Activated CD4-positive, CD25-positive, alpha-beta regulatory T cell treated with anti-CD3 and anti-CD28 coated beads, Interleukin-2, amount 50 U/mL, for 72 hours (primary cell): ENCODE data around the gene IFITM1.
A peak's percentile ranks its signal among the peaks of the same experiment; 100 is the strongest.
"Not testable (repeated sequence)": the region's sequence is repeated elsewhere in the genome, so short reads cannot be mapped to it uniquely, and the experiment has no call there.

Source experiments
- DNase-seq: peaks from one replicate; pipeline ENCODE4 v3.0.0; 2021

Gene IFITM1

DNA sequence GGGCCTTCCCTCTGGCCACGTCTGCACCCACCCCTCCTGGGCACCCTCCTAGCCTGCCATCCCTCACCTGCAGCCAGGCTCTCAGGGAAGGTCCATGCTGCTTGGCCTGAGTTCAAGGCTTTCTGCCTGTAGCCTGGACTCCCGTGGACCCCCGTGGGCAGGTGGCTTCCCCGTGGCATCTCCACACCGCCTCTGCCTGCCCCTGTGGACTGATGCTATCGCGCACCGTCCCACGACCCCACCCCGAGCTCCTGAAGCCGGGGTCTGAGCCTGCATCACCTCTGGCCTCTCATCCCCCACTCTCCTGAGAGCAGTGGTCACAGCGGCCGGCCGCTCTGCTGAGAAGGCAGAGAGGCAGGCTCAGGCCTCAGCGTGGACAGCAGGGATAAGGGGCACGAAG, 19.1 kb upstream of the IFITM1 start:
- no peak for DNase-seq

DNA sequence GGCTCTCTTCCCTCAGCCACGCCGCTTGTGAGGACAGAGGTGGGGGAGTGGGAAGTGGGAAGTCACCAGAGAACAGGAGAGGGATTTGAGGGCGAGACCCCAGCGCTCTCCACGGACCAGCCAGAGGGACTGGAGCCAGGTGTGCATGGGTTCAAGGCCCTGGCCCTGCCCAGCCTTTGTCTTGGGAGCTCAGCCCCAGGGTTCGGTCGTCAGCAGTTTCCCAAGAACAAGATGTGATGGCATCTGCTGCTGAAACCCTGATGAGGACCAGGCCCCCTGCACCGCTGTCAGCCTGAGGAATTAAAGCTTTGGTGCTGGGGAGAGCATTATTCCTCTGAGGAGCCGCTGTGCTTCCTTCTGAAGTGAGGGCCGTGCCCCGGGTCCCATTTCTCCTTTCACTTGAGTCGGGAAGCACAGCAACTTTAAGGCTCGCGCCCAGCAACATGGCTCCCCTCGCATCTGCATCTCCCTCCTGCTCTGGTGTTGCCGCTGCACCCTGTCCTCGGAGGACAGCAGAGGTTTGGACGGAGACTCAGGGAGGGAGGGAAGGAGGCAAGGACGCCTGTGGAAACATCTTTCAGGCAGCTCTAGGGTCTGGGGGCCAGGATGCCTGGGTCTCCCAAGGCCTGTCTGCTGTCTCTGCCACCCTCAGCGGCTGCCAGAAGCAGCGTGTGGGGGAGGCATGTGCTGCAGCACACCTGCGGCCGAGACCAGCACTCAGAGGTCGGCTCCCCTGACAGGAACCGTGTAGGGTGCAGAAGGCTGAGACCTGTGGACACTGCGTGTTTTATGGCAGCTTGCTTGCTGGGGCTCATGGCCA, 18.3 kb upstream of the IFITM1 start:
- no peak for DNase-seq

DNA sequence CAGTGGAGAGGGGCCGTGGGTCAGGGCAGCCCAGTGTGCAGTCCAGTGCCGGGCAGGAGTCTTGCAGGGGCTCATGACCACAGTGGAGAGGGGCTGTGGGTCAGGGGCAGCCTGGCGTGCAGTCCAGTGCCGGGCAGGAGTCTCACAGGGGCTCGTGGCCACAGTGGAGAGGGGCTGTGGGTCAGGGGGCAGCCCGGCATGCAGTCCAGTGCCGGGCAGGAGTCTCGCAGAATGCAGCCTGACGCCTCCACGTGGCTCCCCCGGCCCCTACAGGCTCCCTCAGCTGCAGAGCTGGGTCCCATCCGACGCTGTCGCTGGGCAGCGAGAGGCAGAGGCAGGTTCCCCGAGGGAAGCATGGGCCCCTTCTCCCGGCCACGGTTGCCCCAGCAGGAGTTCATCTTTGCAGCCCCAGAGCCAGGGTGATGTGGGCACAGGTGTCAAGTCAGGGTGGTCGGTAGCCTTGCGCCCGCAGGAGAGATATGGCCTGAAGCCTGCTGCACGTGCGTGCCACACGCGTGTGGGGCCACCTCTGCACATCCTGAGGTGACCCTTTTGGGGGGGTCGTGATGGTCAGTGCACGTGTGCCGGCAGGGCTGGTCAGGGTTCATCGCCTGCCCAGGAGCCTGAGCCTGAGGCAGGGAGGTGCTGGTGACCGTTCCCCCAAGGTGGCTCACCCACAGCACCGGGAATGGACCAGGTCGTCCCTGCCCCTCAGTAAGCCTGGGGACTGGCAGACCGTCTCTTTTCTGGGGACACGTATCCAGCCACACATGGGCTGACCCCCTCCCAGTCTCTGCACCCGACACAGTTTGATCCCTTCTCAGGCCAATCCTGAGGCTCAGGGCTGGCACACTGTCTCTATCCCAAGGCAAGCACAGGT, 17.4 kb upstream of the IFITM1 start:
- DNase-seq: no peak

DNA sequence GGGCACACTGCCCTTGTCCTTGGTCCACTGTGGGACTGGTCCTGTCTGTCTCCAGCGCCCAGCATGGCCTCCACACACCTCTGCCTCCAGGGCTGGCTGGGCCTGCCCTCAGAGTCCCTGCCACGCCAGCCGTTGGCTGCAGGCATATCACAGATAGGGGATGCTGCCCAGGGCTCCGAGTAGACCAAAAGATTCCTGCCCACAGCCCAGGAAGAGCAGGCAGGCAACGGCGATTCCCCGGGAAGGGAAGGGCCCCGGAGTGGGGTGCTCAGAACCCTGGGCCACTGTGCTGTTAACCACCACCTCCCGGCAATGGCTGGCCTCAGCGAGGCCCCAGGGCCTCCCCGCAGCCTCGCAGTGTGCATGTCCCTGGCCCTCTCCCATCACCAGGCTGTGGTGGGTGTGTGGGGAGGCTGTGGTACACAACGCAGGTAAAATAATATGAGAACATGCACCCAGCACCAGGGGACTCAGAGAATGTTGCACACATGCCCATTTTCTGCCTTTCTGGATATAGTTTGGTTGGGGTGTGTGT, 16.7 kb upstream of the IFITM1 start:
- DNase-seq: peak; percentile 33

DNA sequence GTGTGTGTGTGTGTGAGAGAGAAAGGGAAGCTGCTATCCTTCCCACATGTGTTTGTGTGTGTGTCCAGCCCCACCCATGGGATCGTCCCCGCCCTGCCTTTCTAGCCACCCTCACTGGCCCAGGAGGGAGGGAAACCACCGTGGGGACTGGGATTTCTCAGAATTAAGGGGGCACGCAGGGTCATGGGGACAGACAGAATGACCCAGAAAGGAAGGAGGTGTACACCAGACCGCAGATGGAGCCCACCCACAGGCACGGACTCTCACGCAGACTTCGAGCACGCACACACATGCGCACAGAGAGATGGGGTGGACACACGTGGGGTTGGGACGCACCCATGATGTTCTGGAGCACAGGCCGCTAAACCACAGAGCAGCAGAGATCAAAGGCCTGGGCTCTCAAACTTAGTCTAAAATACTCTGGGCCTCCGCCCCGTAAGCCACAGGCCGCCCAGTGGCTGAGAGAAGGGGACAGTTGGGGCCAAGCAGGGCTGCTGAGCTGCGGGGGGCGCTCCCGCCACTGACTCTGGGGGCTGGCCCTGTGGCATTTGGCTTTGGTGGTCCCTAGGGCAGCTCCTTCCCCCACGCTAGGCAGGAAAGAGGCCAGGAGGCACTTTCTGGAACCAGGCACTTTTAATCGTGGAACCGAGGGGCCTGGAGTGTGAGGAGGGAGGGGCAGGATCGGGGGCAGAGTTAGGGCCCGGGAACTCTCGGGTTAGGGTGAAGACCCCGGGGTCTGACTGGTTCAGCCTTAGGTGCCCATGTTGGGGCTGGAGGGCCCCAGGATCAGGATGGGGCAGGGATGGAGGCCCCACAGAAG, 16.0 kb upstream of the IFITM1 start:
- peak; percentile 56 for DNase-seq

DNA sequence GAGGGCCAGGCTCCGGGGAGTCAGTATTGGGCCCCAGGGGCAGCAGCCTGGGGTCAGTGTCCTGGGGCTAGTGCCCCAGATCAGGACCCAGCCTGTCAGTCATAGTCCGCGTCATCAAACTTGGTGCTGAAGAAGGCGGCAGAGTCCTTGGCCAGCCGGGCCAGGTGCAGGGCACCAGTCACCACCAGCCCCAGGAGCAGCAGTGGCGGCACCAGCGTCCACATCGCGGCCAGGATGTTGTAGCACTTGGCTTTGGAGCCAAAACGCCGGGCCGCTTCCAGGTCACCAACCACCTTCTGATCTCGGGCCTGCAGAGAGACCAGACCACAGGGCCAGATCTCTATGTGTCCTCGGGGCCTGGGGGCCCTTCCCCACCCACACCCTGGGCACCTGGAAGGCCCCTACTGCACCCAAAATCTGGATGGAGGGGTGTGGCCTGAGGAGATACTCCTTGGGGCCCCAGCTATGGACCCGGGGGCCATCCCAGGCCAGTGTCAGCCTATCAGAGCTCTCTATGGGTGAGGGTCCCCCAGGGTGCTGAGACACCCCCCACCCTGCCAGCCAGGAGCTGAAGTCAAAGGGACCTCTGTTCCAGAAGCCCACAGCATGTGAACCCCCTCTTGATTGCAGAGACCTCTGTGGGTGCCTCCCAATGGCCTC, 15.3 kb upstream of the IFITM1 start:
- DNase-seq: peak; percentile 32

DNA sequence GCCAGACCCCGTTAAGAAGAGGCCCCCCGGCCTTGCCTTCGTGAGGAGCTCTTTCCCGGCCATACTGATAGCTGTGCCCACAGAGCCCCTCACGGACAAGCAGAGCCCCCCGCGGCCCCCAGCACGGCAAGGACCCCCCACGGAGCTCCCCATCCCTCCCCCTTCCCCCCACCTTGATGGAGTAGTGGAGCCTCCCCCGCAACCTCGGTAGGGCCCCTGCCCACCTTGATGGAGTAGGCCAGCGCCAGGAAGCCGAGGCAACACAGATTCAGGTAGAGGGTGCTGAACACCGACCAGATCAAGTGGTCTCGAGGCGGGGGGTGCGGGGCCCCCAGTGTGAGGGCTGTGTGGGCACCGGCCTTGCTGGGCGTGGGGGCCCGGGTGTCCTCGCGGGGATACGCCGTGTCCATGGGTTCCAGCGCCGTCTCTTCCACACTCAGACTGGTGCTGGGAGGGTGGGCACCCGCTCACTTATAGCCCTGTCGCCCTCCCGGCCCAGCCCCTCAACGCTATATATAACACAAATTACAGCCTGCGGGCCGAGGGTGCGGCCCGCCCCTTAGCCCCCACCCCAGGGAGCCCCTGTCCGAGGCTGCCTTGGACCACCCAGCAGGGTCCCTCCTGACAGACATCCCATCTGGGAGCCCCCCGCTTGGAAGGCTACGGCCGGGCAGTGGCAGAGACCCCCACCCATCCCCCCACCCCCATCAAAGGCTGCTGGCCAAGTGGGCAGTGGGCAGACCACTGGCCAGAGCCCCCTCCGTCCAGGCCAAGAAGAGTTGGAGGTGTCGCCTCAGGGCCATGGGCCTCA, 14.6 kb upstream of the IFITM1 start, which contains the start of gene IFITM5:
TSS of gene IFITM5 (minus strand) at position 446 of the 811 bp plus-strand sequence. CDS start at position 410, 36 bp downstream.
- DNase-seq: no peak

DNA sequence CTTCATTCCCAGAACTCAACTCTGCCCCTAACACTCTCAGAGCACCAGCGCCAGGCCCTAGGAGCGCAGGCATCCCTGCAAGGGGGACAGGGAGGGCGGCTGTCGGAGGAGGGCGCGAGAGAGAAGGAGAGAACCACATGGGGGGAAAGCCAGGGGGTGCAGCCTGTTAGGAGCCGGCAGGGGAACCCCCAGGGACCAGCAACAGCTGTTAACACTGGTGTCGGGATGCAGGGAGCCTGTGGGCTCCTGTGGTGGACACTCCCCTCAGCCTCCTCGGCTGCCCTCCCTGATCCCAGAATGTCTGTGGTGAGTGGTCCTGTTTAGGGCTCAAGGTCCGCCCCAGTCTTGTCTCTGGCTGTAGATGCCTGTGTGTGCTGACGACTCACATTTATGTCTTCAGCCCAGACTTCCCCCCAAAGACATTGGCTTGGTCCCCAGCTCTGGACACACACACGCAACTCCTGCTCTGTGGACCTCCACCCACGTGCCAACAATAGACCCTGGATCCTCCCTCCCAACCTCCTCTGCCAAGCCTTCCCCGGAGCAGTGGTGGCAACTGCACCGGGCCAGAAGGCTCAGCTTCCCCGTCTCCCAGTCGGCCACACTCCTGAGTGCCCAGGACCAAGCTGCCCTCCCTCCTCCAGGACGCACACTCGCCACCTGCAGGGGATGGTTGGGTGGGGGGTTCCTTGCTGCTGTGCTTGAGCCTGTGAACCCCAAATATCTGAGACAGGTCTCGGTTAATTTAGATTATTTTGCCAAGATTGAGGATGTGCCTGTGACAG, 13.7 kb upstream of the IFITM1 start:
- DNase-seq: no peak

DNA sequence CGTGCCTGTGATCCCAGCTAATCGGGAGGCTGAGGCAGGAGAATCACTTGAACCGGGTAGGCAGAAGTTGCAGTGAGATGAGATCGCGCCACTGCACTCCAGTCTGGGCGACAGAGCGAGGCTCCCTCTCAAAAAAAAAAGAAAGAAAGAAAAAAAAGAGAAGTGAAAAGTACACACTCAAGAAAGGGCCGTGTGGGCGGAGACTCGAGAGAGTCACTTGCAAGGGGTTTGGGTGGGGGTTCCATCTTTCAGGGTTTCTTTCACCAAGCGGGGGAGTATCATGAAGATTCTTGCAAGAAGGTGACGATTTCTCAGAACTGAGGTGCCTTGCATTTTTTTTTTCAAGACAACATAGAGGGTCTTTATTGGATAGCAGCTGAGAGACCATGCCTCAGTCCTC, 10.5 kb upstream of the IFITM1 start:
- DNase-seq: no peak

DNA sequence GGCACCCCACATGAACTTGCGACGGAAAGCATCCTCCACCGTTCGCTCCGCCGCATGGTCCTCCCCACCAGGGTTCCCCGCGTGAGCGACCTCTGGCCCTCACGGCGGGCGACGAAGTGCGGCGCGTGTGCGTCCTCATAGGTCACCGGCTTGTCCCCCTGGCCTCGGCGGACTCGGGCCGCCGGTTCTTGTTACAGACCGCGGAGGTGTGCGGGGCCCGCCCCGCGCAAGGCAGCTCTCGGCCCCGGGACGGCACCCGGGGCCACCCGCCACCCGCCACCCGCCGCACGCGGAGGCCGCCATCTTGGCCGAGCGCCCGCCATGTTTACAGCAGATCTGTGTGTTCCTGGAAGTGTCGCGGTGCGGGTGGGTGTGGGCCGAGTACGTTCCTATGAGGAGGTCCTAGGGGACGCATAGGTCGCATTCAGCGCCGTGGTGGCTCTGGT, 9.8 kb upstream of the IFITM1 start:
- DNase-seq: no peak

DNA sequence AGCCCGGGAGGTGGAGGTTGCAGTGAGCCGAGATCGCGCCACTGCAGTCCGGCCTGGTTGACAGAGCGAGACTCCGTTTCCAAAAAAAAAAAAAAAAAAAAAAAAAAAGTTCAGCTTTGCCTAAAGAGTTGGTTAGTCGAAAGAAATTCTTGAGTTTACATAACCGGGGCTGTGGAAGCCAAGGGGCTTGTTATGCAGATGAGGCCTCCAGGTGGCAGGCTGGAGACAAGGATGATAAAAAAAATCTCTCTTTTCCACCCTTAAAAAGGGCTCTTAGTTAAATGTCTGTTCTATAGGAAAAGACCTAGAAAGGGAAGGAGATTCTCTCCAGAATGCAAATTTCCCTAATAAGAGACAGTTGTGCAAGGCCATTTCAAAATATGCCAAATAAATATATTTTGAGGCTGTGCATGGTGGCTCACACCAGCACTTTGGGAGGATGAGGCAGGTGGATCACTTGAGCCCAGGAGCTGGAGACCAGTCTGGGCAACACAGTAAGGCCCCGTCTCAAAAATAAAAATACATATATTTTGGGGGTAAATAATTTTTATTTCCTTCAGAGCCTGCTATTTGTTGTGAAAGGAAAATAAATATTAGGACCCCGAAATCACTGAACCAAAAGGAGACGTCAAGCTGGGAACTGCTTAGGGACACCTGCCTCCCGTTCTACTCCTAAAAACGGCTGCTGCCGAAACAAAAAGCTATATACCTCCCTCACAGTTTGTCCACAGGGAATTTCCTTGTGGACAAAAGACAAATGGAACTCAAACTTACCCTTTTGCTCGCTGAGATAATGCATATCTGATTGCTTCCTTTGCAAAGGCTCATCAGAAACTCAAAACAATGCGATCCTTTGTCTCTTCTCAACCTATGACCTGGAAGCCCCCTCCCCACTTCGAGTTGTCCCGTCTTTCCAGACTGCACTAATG, 8.7 kb upstream of the IFITM1 start:
- no peak for DNase-seq

DNA sequence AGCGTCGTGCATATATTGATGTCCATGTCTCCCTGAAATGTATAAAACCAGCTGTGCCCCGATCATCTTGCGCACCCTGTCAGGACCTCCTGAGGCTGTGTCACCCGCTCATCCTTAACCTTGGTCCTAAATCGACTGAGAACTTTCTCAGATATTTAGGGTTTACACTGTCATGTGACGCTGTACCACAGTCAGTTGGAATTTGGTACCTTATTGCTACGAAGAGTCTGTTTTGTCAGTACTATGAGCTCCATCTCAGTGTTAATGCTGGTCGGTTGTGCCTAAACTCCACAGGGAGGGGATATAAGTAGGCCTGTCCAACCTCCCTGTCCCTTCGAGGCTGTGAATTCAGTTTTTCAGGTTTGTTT, 8.0 kb upstream of the IFITM1 start:
- DNase-seq: no peak

DNA sequence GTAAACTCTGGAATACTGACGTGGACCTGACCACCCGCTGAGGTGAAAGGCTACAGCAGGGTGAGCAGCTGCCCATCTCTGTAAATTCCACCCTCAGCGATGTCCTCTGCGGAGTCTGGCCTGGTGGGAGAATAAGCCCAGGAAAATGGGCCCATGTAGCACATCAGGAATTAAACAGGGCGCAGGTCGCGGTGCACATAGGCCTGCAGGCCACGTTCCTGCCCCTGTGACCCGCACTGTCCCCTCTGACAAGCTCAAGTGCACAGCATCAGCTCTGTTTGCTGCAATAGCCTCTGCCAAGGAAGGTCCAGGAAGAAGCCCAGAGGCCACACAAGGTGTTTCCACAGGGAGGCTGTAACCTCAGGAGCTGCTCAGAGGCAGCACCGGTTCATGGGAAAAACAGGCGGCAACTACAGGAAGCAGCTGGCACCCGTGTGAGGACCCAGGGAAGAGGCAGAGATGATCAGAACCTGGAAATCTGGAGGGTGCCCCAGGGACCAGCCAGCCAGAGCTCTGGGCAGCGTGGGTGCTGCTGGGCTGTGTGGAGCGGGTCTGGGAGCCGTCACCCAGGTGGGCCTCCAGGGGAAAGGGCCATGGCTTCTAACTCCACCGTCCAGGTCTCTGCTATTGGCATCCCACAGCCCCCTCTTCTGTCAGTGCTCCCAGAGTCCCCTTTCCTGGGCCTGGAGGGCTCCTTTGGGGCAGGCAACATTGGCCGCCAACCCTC, 7.0 kb upstream of the IFITM1 start:
- DNase-seq: no peak

DNA sequence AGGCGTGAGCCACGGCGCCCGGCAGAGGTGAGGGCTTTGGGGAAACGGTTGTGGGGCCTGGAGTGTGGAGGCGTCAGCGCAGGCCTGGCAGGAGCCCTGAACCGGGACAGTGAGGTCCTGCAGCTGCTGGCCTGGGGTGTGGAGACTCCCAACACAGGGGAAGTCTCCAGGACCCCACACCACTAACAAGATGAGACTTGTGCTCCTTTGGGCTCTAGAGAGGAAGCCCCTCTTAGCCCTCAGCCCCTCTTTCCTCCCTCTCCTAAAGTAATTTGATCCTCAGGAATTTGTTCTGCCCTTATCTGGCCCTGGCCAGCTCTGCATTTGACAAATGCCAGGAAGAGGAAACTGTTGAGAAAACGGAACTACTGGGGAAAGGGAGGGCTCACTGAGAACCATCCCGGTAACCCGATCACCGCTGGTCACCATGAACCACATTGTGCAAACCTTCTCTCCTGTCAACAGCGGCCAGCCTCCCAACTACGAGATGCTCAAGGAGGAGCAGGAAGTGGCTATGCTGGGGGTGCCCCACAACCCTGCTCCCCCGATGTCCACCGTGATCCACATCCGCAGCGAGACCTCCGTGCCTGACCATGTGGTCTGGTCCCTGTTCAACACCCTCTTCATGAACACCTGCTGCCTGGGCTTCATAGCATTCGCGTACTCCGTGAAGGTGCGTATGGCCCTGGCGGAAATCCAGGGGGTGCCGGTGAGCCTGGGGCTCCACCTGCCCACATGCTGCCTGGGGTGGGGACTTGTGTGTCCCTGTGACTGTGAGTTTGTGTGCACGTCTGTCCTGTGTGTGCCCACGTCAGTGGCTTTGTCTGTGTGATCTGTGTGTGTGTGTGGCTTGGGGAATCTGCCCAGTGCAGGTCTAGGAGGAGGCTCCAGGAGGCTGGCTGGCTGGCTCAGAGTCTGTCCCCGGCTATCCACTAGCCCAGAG, 5.8 kb upstream of the IFITM1 start, which contains the start of gene IFITM2:
TSS of gene IFITM2 (plus strand) at position 51 of the 943 bp plus-strand sequence. CDS start at position 428, 377 bp downstream.
- DNase-seq: not testable (repeated sequence)

DNA sequence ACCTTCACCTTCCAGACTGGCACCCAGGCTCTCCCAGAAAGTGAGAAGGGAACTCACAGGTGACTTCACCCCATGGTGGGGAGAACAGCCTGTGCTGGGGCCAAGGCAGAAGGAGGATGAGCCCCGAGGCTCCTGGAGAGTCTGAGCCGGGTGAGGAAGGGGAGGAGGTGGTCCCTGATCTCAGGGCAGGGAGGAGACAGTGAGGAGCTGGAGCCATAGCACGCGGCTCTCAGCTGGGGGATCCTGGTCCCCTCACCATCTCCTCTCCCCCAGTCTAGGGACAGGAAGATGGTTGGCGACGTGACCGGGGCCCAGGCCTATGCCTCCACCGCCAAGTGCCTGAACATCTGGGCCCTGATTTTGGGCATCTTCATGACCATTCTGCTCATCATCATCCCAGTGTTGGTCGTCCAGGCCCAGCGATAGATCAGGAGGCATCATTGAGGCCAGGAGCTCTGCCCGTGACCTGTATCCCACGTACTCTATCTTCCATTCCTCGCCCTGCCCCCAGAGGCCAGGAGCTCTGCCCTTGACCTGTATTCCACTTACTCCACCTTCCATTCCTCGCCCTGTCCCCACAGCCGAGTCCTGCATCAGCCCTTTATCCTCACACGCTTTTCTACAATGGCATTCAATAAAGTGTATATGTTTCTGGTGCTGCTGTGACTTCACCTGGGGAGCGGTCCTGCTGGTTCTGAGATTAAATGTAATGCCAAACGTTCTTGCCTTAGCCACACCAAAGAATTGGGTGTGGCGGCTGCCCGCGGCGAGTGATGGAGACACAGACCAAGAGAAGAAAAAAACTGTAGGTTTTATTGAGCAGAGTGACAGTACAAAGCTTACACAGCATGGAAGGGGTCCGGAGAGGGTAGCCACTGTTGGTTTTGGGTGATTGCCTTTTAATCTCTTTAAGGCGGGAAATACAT, 4.8 kb upstream of the IFITM1 start:
- not testable (repeated sequence) for DNase-seq

DNA sequence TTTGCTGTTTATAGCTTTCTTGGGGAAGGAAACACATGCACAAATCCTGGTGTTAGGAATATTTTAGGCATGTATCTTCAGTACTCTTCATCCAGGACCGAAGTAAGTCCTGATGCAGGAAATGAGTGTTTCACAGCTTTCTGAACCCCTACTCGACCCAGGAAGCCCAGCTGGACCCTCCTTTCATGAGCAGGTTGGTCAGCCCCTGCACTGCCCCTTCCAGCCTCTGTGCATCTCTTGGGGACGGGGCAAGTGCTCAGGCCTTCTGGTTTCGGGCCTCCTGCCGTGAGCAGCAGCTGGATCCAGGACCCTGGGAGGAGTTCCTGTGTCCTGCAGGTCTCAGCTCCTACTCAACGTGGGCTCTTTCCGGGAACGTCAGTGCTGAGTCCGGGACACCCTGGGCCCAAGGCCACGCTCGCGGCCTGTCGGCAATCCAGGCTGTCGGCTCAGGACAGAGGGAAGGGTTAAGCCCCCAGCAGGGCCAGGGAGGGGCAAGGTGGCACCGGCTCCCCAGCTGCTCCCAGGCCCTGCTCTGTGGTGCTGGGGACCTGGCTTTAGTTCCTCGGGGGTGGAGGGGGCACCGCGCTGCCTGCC, 3.8 kb upstream of the IFITM1 start:
- DNase-seq: not testable (repeated sequence)
